Hair follicular keratinocyte (primary cell): ENCODE results near the gene SPC25. TPM values are rescaled to one million over a fixed set of nuclear protein-coding genes. Genes with fewer than 3 reads are reported as not detected.

Experiments
- total RNA-seq: library from RNA; depleted of rRNA; stranded (reverse); fragments of >200 nt; gene quantifications from 2 replicates; pipeline ENCODE4 v1.2.3, GENCODE V29; 2015

SPC25 gene, protein sequence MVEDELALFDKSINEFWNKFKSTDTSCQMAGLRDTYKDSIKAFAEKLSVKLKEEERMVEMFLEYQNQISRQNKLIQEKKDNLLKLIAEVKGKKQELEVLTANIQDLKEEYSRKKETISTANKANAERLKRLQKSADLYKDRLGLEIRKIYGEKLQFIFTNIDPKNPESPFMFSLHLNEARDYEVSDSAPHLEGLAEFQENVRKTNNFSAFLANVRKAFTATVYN
- 2.0 and 8.8 TPM in 2 replicates for total RNA-seq

DNA sequence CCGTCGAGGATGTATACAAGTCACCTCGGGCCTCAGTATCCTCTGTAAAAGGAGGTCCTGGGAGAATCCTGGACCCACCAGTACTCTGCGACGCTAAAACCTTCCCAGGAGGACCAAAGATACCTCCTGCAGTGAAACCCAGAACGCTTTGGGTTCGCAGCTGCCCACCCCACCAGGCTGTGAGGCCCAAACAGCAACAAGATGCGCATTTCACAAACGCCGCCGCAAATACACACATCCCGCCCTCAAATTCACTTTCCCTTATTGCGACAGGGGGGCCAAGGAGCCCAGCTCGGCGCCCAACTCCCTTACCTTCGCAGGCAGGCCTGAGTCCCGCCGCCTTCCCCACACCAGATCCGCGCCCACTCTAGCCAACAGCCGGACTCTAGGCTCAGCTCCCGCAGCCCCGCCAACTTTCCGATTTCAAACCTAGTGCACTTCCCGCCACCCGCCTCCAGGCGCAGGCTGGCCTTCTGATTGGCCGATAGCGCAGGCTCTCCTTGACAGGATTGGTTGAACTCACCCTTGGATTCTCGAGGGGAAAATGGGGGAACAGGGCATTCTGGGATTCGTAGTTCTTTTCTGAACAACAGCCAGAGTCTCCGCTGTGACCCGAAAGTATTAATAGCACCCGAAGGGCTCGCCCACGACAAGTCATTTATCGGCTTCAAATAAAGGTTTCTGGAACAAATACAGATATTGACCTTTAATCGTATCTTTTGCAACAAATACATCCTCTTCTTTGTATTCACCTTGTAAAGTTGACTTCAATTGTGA lies at the start of gene SPC25:
Gene SPC25 (minus strand): TSS at position 425 of the 777 bp plus-strand sequence. CDS start 911 bp downstream, outside the sequence.

DNA sequence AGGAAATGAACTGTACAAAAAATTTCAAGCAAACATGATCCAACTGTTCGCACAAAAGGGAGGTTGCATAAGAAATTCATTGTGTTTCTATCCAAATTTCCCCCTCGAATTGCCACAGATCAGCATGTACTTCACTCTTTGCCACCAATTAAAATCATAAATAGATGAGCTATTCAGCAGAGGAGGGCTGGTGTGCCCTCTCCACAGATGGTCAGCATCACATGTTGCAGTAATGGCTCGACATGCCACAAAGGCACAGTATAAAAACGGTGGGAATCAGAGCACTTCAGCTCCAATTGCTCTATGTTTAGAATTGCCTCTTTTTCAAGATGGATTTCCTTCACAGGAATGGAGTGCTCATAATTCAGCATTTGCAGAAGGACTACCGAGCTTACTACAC lies 10.8 kb upstream of the SPC25 start, which contains the start of gene G6PC2:
Gene G6PC2 (plus strand): TSS at position 289 of the 400 bp plus-strand sequence. CDS start 41 bp downstream, at position 330.

Other genes with a start within 250 kb of the SPC25 start
- not detected in 2 replicates for gene NOSTRIN, start 87.8 kb downstream of the SPC25 start, total RNA-seq
- not detected in 2 replicates for gene G6PC2, start 10.9 kb upstream of the SPC25 start, total RNA-seq
- gene ABCB11, start 140.9 kb upstream of the SPC25 start, total RNA-seq, result not detected in 2 replicates
- not detected in 2 replicates for gene DHRS9, start 179.1 kb upstream of the SPC25 start, total RNA-seq